HCT116 (cell line): ENCODE measurements around the gene NAA25.

ENCODE experiments used
- EZH2phosphoT487 ChIP-seq: fragments of 200-600 bp; IDR thresholded peaks from 2 replicates; pipeline ENCODE4 v1.6.1; 2018; ENCODE audit warnings: antibody characterized with exemption, borderline replicate concordance
- POLR2A ChIP-seq: IDR thresholded peaks from 2 replicates; pipeline ENCODE4 v1.7.0; 2011; ENCODE audit warnings: borderline replicate concordance; ENCODE audit not compliant: insufficient read depth, insufficient read length; ENCODE audit errors: extremely low read depth
- POLR2AphosphoS5 ChIP-seq: IDR thresholded peaks from 2 replicates; pipeline ENCODE4 v1.6.1; 2011; ENCODE audit warnings: mild to moderate bottlenecking, low read depth, low read length, moderate library complexity
- SIN3A ChIP-seq: IDR thresholded peaks from 2 replicates; pipeline ENCODE4 v1.6.1; 2012; ENCODE audit warnings: low read depth
- TF ChIP-seq, protein P1 (sequence below), 3 experiments: fragments of 200-600 bp in 1 of 3; sonication (generic) in 1 of 3; IDR thresholded peaks in 2 of 3; conservative IDR thresholded peaks in 1 of 3; 2 replicates each; pipeline ENCODE4 v1.5.1; 2012 to 2017; ENCODE audit warnings: low read depth in 2 of 3, low read length in 2 of 3, antibody characterized with exemption in 1 of 3, borderline replicate concordance in 1 of 3, control low read depth in 1 of 3, mild to moderate bottlenecking in 1 of 3, mixed read lengths in 1 of 3, mixed run types in 1 of 3, moderate library complexity in 1 of 3; ENCODE audit not compliant: insufficient read depth in 1 of 3
- TF ChIP-seq, protein P2 (sequence below): IDR thresholded peaks from 2 replicates; pipeline ENCODE4 v1.6.1; 2012

DNA sequence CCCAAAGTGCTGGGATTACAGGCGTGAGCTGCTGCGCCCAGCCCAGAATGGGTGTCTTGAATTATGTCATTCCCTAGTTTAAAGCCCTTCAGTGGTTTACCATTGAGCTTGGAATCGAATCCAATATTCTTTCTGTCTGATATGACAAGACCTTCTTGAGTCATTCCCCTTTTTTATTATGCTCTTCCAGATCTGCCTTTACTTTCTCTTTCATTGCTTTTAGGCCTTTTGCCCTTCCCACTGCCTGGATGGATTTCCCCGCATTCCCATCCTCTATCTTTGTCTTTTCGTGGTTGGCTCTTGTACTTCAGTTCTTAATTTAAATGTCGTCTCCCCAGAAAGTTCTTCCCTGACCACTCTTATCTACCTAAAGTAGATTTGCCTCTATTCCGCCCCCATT lies 18.3 kb upstream of the NAA25 start:
- no peak for TF ChIP-seq POLR2AphosphoS5
- TF ChIP-seq POLR2A: no peak
- TF ChIP-seq, protein P1, sequence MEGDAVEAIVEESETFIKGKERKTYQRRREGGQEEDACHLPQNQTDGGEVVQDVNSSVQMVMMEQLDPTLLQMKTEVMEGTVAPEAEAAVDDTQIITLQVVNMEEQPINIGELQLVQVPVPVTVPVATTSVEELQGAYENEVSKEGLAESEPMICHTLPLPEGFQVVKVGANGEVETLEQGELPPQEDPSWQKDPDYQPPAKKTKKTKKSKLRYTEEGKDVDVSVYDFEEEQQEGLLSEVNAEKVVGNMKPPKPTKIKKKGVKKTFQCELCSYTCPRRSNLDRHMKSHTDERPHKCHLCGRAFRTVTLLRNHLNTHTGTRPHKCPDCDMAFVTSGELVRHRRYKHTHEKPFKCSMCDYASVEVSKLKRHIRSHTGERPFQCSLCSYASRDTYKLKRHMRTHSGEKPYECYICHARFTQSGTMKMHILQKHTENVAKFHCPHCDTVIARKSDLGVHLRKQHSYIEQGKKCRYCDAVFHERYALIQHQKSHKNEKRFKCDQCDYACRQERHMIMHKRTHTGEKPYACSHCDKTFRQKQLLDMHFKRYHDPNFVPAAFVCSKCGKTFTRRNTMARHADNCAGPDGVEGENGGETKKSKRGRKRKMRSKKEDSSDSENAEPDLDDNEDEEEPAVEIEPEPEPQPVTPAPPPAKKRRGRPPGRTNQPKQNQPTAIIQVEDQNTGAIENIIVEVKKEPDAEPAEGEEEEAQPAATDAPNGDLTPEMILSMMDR (IDR thresholded peaks at IDR 0.05 in 2 of 3, conservative IDR thresholded peaks at IDR 0.05 in 1 of 3; ENCODE audit: borderline replicate concordance in 1 of 3, insufficient read depth in 1 of 3, low read depth in 2 of 3, low read length in 2 of 3): no peak
- TF ChIP-seq, protein P2, sequence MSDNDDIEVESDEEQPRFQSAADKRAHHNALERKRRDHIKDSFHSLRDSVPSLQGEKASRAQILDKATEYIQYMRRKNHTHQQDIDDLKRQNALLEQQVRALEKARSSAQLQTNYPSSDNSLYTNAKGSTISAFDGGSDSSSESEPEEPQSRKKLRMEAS: no peak
- TF ChIP-seq SIN3A: no peak
- TF ChIP-seq EZH2phosphoT487: no peak
